T-helper 17 cell (primary cell): ENCODE measurements around the gene ELL3. TPM values are rescaled to one million over a fixed set of nuclear protein-coding genes. Genes with fewer than 3 reads are reported as not detected.
"Not testable (repeated sequence)": the region's sequence is repeated elsewhere in the genome, so short reads cannot be mapped to it uniquely, and the experiment has no call there.

Experiments
- ATAC-seq: fragments of 150-1000 bp; cut with Tn5 transposase; 2 replicates; pipeline ENCODE4 v1.10.0; 2021; ENCODE audit warnings: mild to moderate bottlenecking, moderate library complexity
- DNase-seq, 3 donors: peaks; one replicate each; pipeline versions ENCODE4 v3.0.0 to v3.0.0-alpha.2; 2020 to 2021
- H3K9me3 ChIP-seq: one replicate; pipeline ENCODE4 v1.7.0; 2013; ENCODE audit warnings: low read length, mild to moderate bottlenecking; ENCODE audit not compliant: control insufficient read depth, poor library complexity, severe bottlenecking
- H3K27ac Mint-ChIP-seq: one replicate; pipeline ENCODE4 v1.8.0; 2022; ENCODE audit warnings: mild to moderate bottlenecking, moderate library complexity, mixed read lengths
- H3K27me3 Mint-ChIP-seq: one replicate; pipeline ENCODE4 v1.8.0; 2022; ENCODE audit warnings: mixed read lengths
- H3K36me3 Mint-ChIP-seq: one replicate; pipeline ENCODE4 v1.8.0; 2022; ENCODE audit warnings: low read depth, mixed read lengths
- H3K4me1 Mint-ChIP-seq: one replicate; pipeline ENCODE4 v1.8.0; 2022; ENCODE audit warnings: mild to moderate bottlenecking, mixed read lengths
- H3K4me3 Mint-ChIP-seq: one replicate; pipeline ENCODE4 v1.8.0; 2022; ENCODE audit warnings: mild to moderate bottlenecking, moderate library complexity, mixed read lengths
- total RNA-seq, 4 donors: library from RNA in 2 of 4; stranded (reverse) in 2 of 4; gene quantifications; one replicate each; pipeline ENCODE4 v1.2.3 and lab custom pipeline; 2022 to 2026

Gene ELL3
- total RNA-seq (under 1 TPM; 0.63 to 0.97 TPM), total RNA-seq (lab: John Stamatoyannopoulos, UW) (0 to 0.30 reads per million in 2 donors)

DNA sequence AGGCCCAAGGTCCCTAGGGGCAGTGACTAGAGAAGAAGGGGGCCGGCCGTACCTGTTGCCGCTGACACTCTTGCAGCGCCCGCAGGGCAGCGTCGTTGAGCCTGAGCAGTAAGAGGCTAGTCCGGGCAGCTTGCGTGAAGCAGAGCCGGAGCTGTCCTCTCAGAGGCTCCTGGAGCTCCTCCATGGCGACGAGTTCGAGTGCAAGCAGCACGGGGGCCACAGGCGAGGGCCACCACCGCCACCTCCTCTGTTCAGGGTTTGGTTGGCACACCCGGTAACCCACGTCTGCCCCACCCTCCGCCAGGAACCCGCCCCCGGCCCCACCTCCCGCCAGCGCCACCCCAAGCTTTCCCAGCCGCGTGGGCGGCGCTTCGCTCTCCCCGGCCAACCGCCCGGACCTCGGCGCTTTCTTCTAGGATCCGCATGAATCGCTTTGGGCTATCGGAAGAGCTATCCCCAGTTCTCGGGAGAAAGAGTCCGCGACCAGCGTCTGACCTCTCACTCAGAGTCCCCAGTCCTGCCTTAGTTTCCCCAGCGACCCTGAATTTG is at the start of gene ELL3:
TSS of gene ELL3 (minus strand) at position 249 of the 549 bp plus-strand sequence. CDS start at position 184, 65 bp downstream.
- H3K9me3 ChIP-seq: no peaks in the 10 kb centered on the region
- peak; percentile 83 for ATAC-seq
- H3K4me3 Mint-ChIP-seq: peak within 1 kb of the TSS; percentile 93
- H3K4me1 Mint-ChIP-seq: peaks cover 15% of the 10 kb centered on the region
- no peaks in the 10 kb centered on the region for H3K27me3 Mint-ChIP-seq
- peak within 1 kb of the TSS; percentile 79 for H3K27ac Mint-ChIP-seq
- no peaks in the 10 kb centered on the region for H3K36me3 Mint-ChIP-seq
- DNase-seq: peak; percentile 52 to 73 (median 72)

DNA sequence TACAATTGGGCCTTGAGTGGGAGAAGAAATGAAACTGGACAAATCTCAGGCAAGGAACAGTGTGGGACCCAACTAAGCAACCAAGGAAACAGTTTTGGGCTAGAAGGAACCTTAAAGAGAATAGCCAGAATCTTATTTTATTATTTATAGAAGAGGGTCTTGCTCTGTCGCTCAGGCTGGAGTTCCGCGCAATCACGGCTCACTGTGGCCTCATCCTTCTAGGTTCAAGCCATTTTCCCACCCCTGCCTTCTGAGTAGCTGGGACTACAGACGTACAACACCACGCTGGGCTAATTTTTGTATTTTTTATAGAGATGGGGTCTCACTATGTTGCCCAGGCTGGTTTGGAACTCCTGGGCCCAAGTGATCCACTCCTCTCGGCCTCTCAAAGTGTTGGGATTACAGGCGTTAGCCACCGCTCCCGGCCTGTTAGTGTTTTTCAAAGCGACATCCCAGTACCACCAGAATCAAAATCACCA is 49.3 kb upstream of the ELL3 start:
- ATAC-seq: no peak
- H3K27ac Mint-ChIP-seq: peak overlapping the region; percentile 94
- peaks cover 40% of the 10 kb centered on the region for H3K4me1 Mint-ChIP-seq

GRCh38 chr15:43825305-43825704 is 48.5 kb upstream of the ELL3 start:
- H3K27ac Mint-ChIP-seq: peak overlapping the region; percentile 99
- peak overlapping the region; percentile 12 for H3K4me3 Mint-ChIP-seq
- DNase-seq, H3K9me3 ChIP-seq, H3K27me3 Mint-ChIP-seq, ATAC-seq, H3K36me3 Mint-ChIP-seq: not testable (repeated sequence)
- H3K4me1 Mint-ChIP-seq: peaks cover 40% of the 10 kb centered on the region

More for the DNA sequence above, 49.3 kb upstream of the ELL3 start:
- DNase-seq: no peak
- no peaks in the 10 kb centered on the region for H3K9me3 ChIP-seq
- Mint-ChIP-seq H3K36me3 (no peaks in the 10 kb centered on the region), H3K27me3 (no peaks in the 10 kb centered on the region), H3K4me3 (peak overlapping the region; percentile 91)

GRCh38 chr15:43824302-43825246 is 47.8 kb upstream of the ELL3 start, which contains the start of gene MFAP1:
Gene MFAP1, minus strand, starts transcription at chr15:43824690. Its CDS starts 121 bp downstream, at chr15:43824569.
- no peaks in the 10 kb centered on the region for H3K36me3 Mint-ChIP-seq
- peaks cover 37% of the 10 kb centered on the region for H3K4me1 Mint-ChIP-seq
- ATAC-seq: peak; percentile 89
- H3K27ac Mint-ChIP-seq: peak within 1 kb of the TSS; percentile 99
- no peaks in the 10 kb centered on the region for H3K27me3 Mint-ChIP-seq
- H3K4me3 Mint-ChIP-seq: peak within 1 kb of the TSS; percentile 98
- peak; percentile 78 to 87 (median 80) for DNase-seq
- H3K9me3 ChIP-seq: no peaks in the 10 kb centered on the region

DNA sequence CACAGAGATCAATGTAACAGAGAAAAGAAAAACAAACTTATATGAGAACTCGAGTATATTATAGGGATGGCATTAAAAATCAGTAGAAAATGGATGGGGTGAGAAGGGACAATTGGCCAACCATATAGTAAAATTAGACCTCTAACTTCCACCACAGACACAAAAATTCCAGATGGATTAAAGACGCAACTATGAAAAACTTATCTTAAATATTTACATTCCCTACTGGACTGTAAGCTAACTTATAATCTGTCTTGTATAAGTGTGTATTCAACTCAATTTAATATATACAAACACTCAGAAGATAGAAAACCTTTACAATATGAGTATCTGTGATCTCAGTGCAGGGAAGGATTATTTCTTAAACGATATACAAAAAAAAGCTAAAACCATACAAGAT is 44.7 kb upstream of the ELL3 start:
- peaks cover 19% of the 10 kb centered on the region for H3K4me1 Mint-ChIP-seq
- peak overlapping the region; percentile 80 for H3K27ac Mint-ChIP-seq
- ATAC-seq (no peak), DNase-seq (no peak)
- H3K4me3 Mint-ChIP-seq: no peak overlapping the region
- H3K9me3 ChIP-seq: no peaks in the 10 kb centered on the region
- no peaks in the 10 kb centered on the region for H3K27me3 Mint-ChIP-seq
- peaks cover 3% of the 10 kb centered on the region for H3K36me3 Mint-ChIP-seq

DNA sequence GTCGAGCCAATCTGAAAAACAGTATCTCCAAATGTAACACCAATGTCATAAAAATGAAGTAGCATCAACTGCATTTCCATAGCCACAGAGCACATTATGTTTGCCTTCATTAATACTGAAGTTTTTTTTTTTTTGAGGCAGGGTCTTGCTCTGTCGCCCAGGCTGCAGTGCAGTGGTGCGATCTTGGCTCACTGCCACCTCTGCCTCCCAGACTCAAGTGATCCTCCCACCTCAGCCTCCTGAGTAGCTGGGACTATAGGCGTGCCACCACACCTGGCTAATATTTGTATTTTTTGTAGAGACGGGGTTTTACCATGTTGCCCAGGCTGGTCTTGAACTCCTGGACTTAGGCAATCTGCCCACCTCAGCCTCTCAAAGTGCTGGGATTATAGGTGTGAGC is 38.3 kb upstream of the ELL3 start:
- not testable (repeated sequence) for H3K27me3 Mint-ChIP-seq, DNase-seq, H3K4me3 Mint-ChIP-seq, ATAC-seq, H3K4me1 Mint-ChIP-seq, H3K9me3 ChIP-seq
- Mint-ChIP-seq H3K36me3 (peaks cover 15% of the 10 kb centered on the region), H3K27ac (peak overlapping the region; percentile 49)

DNA sequence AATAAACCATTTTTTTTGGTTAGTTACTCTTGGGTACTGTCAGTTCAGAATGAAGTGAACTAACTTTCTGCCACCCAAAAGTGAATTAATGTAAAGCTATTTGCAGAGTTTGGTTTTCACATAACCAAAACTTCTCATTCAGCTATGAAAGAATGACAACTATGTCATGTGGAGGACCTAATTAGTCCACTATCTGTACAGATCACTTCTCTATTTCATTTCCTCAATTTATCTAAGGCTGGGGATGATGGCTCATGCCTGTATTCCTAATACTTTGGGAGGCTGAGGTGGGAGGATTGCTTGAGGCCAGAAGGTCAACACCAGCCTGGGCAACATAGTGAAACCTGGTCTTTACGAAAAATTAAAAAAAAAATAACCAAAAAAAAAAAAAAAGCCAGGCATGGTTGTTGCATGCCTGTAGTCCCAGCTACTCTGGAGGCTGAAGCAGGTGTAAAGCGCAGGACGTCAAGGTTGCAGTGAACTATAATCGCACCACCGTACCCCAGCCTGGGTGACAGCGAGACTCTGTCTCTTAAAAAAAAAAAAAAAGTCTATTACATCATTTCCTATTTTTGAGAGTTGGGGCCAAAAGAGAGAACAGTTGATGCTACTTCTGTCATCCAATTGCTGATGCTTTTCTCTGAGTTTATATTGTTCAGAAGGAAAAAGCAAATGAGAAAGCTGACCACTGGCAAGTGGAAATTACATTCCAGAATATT is 32.4 kb upstream of the ELL3 start:
- no peak overlapping the region for H3K4me3 Mint-ChIP-seq
- H3K36me3 Mint-ChIP-seq: peaks cover 11% of the 10 kb centered on the region
- H3K9me3 ChIP-seq: no peaks in the 10 kb centered on the region
- no peak overlapping the region for H3K27ac Mint-ChIP-seq
- no peaks in the 10 kb centered on the region for H3K27me3 Mint-ChIP-seq
- DNase-seq: no peak
- ATAC-seq: peak; percentile 79
- peaks cover 9% of the 10 kb centered on the region for H3K4me1 Mint-ChIP-seq

DNA sequence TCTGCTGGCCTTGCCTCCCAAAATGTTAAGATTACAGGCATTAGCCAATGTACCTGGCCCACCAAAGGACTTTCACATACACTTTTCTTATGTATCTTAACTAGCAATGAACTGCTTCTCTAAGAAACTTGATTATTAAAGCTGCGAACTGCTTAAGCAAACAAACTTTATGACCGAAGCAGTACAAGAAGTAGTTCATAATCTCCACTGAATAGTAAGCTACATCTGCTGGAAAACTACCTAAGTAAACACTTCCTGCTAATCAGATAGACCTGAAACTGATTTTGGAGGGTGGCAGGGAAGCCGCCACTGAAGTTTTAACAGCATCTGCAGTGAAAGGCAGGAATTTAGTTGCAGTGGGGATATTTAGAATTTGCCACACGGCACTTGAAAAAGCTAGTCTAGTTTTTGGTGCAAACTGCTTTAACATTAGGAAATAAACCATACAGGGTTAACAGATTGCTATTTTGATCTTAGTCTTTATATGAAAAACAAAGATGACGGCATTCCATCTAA is 31.7 kb upstream of the ELL3 start:
- H3K9me3 ChIP-seq: no peaks in the 10 kb centered on the region
- ATAC-seq (no peak), DNase-seq (no peak)
- Mint-ChIP-seq H3K27ac (no peak overlapping the region), H3K36me3 (peaks cover 11% of the 10 kb centered on the region), H3K4me3 (no peak overlapping the region), H3K4me1 (peaks cover 9% of the 10 kb centered on the region), H3K27me3 (no peaks in the 10 kb centered on the region)

- H3K27ac Mint-ChIP-seq: peak overlapping the region; percentile 67
Observed at GRCh38 chr15:43802676-43803075, 25.9 kb upstream of the ELL3 start.

DNA sequence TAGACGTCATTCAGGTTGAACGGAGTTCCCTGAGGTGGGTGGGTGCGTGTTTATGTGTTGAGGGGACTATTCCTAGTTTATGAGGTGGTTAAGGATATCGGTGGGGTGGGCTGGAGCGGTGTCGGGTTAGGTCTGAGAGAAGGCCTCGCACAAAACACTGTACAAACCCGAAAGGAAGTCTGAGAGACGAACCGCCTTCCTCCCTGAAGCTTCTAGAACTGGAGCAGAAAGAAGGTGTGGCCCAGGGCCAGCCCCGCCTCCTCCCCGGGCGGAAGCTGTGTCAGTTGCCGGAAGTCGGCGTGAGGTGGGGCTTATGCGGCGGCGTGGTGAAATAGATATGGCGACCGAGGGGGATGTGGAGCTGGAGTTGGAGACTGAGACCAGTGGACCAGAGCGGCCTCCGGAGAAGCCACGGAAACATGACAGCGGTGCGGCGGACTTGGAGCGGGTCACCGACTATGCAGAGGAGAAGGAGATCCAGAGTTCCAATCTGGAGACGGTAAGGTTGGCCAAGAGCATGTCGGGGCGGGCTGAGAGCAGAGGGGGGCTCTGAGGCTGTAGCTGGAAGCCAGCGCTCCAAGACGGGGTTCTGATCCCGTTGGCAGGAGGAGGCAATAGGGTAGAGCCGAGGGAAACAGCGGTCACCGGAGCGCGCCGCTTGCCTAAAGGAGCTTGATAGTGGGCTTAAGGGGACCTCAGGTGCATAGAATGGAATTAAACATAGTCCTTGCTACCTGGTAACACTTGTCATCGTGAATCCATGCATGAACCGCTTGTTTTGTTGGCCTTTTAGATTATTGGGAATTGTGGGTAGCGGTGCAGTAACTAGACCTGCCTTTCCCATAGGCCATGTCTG is 23.7 kb upstream of the ELL3 start, which contains the start of gene HYPK:
TSS of gene HYPK (plus strand) at position 314 of the 856 bp plus-strand sequence. CDS start at position 338, 24 bp downstream.
- no peaks in the 10 kb centered on the region for H3K9me3 ChIP-seq
- DNase-seq (peak; percentile 83 to 86 (median 86)), ATAC-seq (peak; percentile 99)
- Mint-ChIP-seq H3K27ac (peak within 1 kb of the TSS; percentile 95), H3K27me3 (no peaks in the 10 kb centered on the region), H3K4me3 (peak within 1 kb of the TSS; percentile 100), H3K4me1 (peaks cover 28% of the 10 kb centered on the region), H3K36me3 (peaks cover 7% of the 10 kb centered on the region)

More at GRCh38 chr15:43802676-43803075, 25.9 kb upstream of the ELL3 start:
- DNase-seq, H3K9me3 ChIP-seq, H3K4me3 Mint-ChIP-seq, ATAC-seq, H3K27me3 Mint-ChIP-seq: not testable (repeated sequence)
- H3K36me3 Mint-ChIP-seq: peaks cover 11% of the 10 kb centered on the region
- peaks cover 23% of the 10 kb centered on the region for H3K4me1 Mint-ChIP-seq

DNA sequence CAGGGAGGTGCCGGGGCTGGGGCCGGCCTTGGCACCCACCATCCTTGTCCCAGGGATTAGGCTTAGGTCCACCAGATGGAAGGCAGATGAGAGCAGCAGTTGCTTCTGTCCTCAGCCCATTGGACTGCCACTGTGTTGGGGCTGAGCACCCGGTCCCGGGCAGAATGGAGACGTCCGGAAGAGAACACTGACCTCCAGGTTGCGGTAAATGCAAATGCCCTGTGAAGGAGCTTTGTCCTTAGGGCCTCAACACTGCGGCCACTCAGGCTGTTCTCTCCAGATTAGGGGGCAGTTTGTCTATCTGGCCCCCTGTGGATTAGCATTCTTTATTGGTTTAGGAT is 23.1 kb upstream of the ELL3 start, which contains the start of gene SERINC4:
TSS of gene SERINC4 (minus strand) at position 276 of the 341 bp plus-strand sequence. CDS start at position 42, 234 bp downstream.
- ATAC-seq (no peak), DNase-seq (no peak)
- Mint-ChIP-seq H3K36me3 (peaks cover 7% of the 10 kb centered on the region), H3K4me3 (peak within 1 kb of the TSS; percentile 100), H3K27me3 (no peaks in the 10 kb centered on the region), H3K4me1 (peaks cover 32% of the 10 kb centered on the region), H3K27ac (peak within 1 kb of the TSS; percentile 95)
- no peaks in the 10 kb centered on the region for H3K9me3 ChIP-seq
